C1 segment of cervical spinal cord (tissue), 14 donors: Measurements from ENCODE around the gene TBXAS1.

Source experiments
- DNase-seq, 14 donors: peaks; one replicate each; lab custom pipeline; 2025; lab: John Stamatoyannopoulos, UW

Gene TBXAS1

GRCh38 chr7:140045697-140046096, 216.6 kb downstream of the TBXAS1 start:
- no peak for DNase-seq

DNA sequence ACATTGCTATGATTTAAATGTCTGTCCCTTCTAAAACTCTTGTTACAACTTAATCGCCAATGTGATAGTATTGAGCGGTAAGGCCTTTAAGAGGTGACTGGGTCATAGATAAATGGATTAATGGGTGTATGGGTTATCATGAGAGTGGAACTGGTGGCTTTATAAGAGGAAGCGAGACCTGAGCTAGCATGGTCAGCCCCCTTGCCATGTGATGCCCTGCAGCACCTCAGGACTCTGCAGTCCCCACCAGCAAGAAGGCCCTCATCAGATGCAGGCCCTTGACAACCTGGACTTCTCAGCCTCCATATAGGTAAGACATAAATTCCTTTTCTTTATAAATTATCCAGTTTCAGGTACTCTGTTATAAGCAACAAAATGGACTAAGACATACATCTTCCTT, 218.1 kb downstream of the TBXAS1 start:
- no peak for DNase-seq

DNA sequence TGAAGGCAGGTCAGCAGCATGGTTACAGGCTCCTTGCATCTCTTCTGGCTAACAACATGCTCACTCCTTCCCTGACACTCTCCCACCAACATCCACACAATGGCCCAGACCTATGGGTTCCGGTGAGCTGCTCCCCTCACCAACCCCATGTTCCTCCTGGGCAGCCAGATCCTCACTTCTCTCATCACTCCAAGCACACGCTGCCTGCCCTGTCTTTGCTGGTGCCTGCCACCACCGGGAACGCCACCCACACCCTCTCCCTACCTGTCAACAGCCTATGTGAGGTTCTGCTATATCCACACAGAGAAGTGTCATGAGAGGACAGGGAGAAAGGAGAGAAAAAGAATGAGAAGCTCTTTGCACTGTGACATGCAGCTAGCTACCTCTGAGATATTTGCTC, 219.1 kb downstream of the TBXAS1 start:
- no peak for DNase-seq

GRCh38 chr7:140048989-140049338, 219.9 kb downstream of the TBXAS1 start:
- no peak for DNase-seq

DNA sequence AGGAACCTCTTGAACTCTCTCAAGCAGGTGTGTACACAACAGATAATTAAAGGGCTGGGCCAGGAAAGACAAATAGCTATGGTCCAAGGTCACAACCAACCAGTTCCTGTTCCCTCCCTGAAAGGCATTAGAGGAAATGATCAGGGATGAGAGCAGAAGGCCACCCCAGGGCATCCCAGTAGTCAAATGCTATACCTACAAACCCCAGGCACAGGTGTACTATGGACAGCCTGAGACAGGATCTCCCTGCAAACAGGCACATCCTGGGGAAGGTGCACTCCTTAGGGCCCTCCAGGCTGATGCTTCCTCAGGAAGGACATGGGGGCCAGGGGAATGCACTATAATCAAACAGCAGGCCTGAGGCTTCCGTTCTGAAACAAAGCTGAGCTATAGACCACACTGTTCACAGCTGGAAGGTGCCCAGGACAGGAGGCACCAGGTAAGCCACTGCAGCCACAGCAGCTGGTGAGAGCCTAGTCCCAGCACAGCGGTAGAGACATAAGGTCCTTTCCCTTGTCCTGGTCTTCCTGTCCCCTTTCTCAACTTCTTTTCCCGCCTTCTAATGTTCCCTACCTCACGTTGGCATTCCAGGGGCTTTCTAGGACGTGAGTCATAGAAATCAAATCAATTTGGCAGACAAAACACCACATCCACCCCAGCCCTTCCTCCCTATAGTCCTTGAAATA, 220.4 kb downstream of the TBXAS1 start:
- no peak for DNase-seq

GRCh38 chr7:140050100-140050499, 221.0 kb downstream of the TBXAS1 start:
- DNase-seq = no peak

DNA sequence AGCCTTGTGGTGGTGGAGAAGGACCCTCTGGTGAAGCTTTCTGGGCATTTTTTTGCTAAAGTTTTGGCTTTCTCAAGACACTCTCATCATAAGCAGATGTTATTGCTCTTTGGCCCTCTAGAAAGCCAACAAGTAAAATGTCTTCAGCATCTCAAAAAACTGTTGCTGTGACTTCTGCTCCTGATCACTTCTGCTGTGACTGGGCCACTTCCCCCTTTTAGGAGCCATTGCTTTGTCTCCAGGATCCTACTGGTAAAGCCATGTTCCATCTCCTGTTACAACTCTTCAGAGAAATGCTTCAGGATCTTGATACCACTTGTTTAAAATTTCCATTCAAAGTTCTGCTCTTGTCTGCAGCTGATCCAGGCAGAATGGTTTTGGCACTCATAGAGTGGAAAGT, 222.8 kb downstream of the TBXAS1 start:
- no peak for DNase-seq

- no peak for DNase-seq
Observed at GRCh38 chr7:140053812-140054539, 224.9 kb downstream of the TBXAS1 start.

- no peak for DNase-seq
Observed at GRCh38 chr7:140054751-140055150, 225.7 kb downstream of the TBXAS1 start.

GRCh38 chr7:140055833-140056232, 226.8 kb downstream of the TBXAS1 start:
- no peak for DNase-seq

GRCh38 chr7:140056431-140057142, 227.5 kb downstream of the TBXAS1 start:
- no peak for DNase-seq

GRCh38 chr7:140057143-140057535, 228.1 kb downstream of the TBXAS1 start:
- DNase-seq = no peak

GRCh38 chr7:140058517-140058916, 229.5 kb downstream of the TBXAS1 start:
- DNase-seq = no peak

GRCh38 chr7:140059273-140060242, 230.5 kb downstream of the TBXAS1 start:
- DNase-seq = no peak

DNA sequence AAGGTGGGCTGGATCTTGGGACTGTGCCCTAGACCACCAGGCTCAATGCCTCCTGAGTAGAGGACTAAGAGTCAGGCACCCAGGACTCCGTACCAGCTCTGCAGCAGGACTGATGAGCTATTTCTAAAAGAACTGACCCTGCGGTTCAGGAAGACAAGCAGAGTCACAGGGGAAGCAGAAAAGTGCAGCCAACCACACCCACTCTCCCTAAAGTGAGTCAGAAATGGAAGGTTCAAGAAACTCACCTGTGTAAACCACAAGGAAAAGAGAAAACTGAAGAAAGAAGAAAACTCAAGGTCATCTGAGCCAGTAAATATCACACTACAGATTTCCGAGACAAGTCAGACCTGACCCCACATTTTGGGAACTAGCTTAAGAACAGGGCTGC, 231.2 kb downstream of the TBXAS1 start:
- DNase-seq = no peak

DNA sequence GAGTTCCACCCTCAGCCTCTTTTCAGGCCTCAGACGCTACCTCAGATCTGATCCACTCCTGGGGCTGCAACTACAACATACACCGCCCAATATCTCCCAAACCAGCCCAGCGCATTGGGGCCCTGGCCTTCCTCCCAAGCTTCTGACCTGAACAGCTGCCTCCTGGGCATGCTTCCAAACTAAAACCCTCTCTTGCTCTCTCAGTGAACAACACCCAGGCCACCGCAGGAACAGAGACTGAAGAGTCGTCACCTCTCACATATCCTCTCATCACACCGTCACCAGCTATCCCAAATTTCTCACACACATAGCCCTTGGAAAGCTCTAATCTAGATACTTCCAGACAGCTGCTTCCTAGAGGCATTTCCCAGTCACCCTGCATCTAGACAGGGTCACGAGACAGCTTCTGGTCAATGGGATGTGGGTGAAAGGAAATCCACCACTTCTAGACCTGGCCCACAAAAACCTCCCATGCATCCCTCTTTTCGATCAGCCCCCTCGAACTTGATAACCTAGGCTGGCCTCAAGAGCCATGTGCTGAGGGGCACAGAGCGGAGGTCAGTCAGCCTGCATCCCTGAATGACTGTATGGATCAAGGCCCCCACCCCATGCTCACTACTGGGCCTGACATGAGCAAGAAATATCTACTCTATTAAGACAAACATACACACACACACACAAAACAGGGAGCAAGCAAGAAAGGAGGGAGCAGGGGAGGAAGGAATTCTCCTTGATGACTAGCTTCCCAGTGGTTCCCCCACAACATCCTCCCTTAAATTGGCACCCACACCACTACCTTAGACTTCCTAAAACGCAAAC, 231.9 kb downstream of the TBXAS1 start:
- no peak for DNase-seq

GRCh38 chr7:140061607-140061930, 232.5 kb downstream of the TBXAS1 start:
- DNase-seq = no peak

DNA sequence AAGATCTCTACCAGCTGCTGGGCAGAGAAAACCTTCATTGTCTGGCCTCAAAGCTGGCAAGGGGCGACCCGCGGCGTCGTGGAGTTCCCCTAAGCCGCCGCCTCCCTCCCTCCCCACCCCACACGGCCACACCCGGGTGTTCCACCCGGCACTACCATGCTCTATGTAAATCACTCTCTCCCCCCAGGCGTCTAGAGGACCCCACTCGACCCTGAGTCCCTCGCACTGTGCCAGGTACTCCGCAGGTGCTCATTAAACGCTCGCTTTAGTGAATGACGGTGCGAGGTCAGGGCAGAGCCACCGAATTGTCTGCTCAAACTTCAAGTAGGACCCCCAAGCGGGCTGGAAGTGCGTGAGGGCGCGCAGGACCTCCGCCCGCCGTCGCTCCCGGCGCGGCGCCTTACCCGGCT, 233.1 kb downstream of the TBXAS1 start:
- peak in 1 of 14 donors; percentile 43 for DNase-seq

DNA sequence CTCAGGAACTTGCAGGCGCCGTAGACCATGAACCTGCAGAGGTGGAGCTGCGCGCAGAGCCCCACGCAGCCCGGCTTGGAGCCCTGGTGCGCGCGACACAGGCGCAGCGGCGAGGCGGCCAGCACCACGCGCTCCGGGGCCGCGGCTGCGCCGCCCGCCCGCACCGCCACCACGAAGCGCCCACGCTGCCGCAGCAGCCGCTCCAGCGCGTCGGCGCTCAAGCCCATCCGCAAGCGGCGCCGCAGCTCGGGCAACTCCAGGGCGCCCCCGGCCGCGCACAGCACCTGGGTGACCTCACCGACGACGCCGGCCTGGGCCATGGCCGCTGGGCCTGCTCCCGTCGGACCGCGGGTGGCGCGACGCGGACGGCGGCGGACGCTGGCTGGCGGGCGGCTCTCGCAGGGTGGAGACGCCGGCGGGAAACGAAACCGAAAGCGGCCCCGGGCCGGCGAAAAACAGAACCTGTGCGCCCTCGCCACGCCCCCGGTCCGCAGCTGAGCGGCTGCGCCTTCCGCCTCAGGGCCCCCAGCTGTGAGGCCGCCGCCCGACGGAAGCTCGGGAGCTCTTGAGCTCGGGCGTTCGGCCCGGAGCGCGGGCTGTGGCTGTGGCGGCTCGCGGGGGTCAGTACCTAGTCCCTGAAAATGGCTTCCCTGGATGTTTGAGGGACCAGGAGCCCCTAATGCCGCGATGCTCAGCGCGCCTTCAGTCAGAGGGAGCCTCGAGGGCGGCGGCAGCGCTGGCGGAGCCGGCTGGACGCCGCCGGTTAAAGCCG, 233.7 kb downstream of the TBXAS1 start, which contains the start of gene PARP12:
PARP12 (minus strand) TSS at position 424 of the 772 bp plus-strand sequence; CDS start at position 320, 104 bp downstream.
- peak in 11 of 14 donors; percentile 16 to 75 (median 51) for DNase-seq

- DNase-seq = no peak
Observed at GRCh38 chr7:140067052-140067451, 238.0 kb downstream of the TBXAS1 start.
